ENCODE results near the gene PODNL1.

DNA sequence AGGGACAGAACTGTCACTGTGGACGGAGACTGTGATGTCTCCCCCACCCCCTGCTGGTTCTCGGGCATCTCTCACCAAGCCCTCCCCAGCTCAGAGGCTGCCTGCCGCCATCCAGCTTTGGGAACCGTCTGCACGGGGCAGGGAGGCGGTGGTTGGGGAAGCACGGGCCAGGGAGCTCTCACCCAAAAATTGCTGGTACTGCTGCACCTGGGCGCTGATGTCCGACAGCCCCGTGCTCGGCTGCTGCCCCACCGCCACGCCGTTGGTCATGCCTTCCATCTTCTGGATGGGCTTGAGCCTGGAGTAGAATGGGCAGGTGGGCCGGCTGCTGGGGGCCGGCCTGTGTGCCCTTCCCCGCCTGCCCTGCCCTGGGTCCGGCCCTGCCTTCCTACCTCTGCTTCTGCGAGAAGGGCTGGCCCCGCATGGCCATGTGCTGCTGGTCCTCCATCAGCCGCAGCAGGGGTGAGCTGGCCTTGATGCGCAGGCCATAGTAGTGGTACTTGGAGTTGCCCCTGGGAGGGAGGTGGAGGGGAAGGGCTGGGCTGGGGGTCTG is 30.2 kb upstream of the PODNL1 start:
- TF ChIP-seq EZH2 (IDR thresholded peaks at IDR 0.05; ENCODE audit: low read length, missing control alignments): no peak
- TF ChIP-seq, protein P1, sequence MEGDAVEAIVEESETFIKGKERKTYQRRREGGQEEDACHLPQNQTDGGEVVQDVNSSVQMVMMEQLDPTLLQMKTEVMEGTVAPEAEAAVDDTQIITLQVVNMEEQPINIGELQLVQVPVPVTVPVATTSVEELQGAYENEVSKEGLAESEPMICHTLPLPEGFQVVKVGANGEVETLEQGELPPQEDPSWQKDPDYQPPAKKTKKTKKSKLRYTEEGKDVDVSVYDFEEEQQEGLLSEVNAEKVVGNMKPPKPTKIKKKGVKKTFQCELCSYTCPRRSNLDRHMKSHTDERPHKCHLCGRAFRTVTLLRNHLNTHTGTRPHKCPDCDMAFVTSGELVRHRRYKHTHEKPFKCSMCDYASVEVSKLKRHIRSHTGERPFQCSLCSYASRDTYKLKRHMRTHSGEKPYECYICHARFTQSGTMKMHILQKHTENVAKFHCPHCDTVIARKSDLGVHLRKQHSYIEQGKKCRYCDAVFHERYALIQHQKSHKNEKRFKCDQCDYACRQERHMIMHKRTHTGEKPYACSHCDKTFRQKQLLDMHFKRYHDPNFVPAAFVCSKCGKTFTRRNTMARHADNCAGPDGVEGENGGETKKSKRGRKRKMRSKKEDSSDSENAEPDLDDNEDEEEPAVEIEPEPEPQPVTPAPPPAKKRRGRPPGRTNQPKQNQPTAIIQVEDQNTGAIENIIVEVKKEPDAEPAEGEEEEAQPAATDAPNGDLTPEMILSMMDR (conservative IDR thresholded peaks at IDR 0.05 in 1 of 2, IDR thresholded peaks at IDR 0.05 in 1 of 2; ENCODE audit: low read depth in 1 of 2, low read length in 2 of 2): no peak

All from fibroblast of lung (primary cell).